ENCODE measurements around the gene CREG1.

GRCh38 chr1:167554028-167554779, 642 bp upstream of the CREG1 start:
- TF ChIP-seq CTCF (conservative IDR thresholded peaks at IDR 0.05; ENCODE audit: low read depth, low read length) (no peak), EZH2 (IDR thresholded peaks at IDR 0.05; ENCODE audit: borderline replicate concordance, low read depth, low read length, poor library complexity, severe bottlenecking) (no peak)

Measured in A673 (cell line).